GM10266 (cell line): ENCODE measurements around the gene SAP30.

Experiments
- DNase-seq: peaks from one replicate; pipeline ENCODE4 v3.0.0; 2012; ENCODE audit errors: extremely low spot score
- TF ChIP-seq, protein P1 (sequence below): IDR thresholded peaks from 2 replicates; pipeline ENCODE4 v1.5.1; 2012; ENCODE audit warnings: mild to moderate bottlenecking, low read depth; ENCODE audit not compliant: control insufficient read depth, insufficient read depth; ENCODE audit errors: missing control alignments

The SAP30 gene

DNA sequence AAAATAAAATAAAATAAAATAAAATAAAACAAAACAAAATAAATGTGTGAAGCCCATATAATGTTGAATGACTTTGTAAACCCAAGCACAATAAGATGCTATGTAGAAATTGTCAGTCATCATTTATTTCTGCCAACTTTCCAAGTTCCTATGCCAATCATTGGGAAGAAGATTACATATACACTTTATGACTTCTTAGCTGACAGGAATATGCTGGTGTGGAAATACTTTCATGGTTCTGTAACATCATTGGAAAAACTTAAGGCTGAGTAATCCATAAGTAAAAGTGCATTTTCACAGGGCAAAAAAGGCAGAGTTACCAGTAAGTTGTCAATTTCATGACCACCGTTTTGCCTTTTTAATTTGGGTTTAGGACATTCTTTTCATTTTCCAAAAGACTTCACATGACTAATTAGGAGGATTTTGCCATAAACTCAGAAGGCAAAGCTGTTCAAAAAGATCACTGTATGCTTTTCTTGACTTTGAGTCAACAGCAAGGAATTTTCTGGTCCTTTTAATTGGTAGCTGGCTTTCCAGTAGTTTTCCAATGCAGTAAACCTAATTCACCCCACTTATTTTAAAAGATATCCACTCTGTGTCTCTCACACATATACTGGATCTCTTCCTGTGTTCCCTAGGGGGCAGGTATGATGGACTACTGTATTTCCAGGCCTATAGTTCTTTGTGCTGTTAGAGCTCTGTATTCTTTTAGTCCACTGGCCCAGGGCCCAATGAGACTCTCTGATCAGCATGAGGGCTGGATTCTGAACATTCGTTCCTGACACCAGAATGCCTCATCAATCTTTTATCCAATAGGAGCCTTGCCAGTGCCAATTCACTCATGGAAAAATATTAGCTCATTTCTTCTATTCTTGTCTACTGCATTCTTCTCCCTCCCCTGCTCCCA lies 54.4 kb downstream of the SAP30 start:
- DNase-seq: no peak
- TF ChIP-seq, protein P1, sequence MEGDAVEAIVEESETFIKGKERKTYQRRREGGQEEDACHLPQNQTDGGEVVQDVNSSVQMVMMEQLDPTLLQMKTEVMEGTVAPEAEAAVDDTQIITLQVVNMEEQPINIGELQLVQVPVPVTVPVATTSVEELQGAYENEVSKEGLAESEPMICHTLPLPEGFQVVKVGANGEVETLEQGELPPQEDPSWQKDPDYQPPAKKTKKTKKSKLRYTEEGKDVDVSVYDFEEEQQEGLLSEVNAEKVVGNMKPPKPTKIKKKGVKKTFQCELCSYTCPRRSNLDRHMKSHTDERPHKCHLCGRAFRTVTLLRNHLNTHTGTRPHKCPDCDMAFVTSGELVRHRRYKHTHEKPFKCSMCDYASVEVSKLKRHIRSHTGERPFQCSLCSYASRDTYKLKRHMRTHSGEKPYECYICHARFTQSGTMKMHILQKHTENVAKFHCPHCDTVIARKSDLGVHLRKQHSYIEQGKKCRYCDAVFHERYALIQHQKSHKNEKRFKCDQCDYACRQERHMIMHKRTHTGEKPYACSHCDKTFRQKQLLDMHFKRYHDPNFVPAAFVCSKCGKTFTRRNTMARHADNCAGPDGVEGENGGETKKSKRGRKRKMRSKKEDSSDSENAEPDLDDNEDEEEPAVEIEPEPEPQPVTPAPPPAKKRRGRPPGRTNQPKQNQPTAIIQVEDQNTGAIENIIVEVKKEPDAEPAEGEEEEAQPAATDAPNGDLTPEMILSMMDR: no peak

DNA sequence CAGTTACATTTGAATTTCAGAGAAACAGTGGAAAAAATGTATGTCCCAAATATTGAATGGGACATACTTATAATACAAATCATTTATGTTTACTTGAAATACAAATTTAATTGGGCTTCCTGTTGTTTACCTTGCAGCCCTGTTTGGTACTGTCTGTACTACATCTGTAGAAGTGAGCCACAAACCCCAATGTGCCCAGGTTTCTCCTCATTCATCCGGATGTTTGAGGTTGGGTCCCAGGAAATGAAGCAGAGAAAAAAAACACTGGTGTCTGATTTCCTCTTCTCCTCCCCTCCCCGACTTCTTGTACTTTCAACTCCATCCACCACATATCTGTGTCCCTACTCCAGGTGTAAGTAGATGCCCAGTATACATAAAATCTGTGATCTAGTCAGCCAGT lies 55.3 kb downstream of the SAP30 start:
- TF ChIP-seq, protein P1: no peak
- no peak for DNase-seq
